NCI-H2196 treated with DMSO at 0.1 percent for 48 hours (cell line): ENCODE results near the gene KANSL1.
A peak's percentile ranks its signal among the peaks of the same experiment; 100 is the strongest.
"Not testable (repeated sequence)": the region's sequence is repeated elsewhere in the genome, so short reads cannot be mapped to it uniquely, and the experiment has no call there.

Source experiments
- DNase-seq: peaks from one replicate; lab custom pipeline; 2025; ENCODE audit not compliant: unreplicated experiment; lab: John Stamatoyannopoulos, UW

Gene KANSL1

DNA sequence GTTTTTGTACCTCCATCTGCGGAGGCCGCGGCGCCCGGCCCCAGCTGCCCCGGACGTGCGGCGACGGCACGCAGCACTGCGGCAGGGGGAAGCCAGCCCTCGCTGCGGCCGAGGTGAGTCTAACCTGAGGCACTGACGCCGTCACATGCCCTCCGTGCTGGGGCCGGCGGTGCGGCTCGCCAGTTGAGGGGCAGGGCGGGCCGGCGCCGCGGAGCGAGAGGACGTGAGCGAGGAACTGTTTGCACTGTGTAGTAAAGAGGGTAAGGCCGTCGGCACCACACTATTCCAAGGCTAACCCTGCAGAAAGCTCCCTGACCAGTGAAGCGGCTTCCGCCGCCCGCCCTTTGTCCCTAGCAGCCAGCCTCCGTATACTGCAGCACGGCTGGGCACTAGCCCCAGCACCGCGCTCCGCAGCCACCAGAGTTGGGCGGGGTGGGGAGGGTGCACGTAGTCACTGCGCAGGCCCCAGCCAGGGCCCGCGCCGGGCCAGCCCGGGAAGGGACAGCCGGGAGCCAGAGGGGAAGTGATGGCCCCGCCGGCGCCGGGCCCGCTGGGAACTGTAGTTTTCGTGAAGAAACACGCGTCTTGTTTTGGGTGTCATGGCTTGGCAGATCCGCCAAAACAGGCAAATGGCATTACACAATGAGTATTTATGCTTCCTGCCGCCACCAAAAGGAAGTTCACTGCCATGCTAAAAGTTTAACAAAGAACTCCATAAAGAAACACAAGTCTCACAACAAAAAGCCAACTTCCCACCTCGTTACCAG, 580 bp upstream of the KANSL1 start:
- DNase-seq = peak; percentile 95

DNA sequence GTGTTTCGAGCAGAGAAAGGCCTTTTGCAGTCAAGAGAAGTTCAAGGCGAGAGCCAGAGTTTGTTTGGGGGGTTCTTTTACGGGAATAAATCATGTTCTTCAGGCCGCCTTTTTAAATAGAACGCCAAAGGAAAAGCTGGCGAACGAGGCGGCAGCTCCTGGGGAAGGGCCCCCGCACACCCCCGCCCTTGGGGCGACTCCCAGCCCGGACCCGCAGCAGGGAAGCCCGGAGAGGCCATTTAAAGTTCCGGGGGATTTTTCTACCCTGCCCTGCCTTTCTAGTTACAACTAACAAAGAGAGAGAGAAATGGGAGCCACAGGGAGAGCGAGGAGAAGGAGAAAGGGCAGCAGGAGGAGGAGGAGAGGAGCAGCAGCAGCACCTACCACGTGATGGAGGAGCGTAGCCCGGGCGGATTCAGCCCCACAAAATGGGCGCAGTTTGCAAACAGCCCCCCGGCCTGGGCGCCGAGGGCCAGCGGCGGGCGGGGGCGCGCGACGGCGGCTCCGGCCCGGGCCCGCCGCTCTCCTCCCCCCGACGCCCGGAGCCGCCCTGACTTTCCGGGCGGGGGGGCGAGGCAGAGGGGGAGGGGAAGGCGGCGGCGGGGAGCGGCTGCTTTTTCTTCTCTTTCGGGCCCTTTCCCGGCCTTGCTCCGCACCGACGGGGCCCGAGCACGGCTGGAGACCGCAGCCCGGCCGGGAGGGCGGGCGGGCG, 634 bp downstream of the KANSL1 start:
- peak; percentile 76 for DNase-seq

GRCh38 chr17:46192189-46192438, 1.1 kb downstream of the KANSL1 start:
- DNase-seq = no peak

DNA sequence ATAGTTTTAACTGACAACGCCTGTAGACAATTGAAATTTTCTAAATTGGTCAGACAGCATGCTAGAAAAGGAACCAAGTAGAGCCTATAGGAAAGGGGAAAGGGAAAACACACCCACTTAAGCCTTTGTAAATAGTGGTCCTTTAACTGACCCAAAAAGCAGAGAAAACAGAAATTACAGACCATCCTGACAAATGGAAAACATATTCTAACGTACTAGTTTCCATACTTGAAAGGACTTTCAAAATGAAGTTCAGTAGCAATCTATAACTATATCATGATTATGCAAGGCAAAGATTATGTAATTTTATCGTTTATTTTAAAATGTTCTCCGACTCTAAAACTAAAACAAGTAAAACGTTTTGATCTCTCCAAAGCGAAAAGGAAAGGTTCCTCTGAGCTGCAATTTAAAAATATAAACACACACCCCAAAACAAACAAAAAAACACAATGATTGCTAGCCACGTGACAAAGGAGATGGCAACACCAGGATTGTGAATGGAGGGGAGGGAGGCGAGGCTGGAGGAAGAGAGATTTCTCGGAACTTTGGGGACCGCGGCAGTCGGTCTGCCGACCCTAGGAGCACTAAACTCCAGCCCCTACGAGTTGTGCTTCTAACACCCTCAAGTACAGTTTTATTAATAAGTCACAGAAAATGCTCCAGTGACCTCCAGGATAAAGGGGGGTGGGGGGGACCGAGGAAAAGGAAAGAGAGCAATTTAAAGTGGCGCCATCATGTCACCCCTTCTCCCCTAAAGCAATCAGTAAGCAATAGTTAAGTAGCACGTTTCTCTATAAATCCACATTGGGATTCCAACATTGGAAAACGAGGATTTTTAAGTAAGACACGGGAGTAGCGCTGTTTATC, 1.7 kb downstream of the KANSL1 start:
- DNase-seq = peak; percentile 38

GRCh38 chr17:46190763-46191162, 2.5 kb downstream of the KANSL1 start:
- DNase-seq = no peak

GRCh38 chr17:46186827-46187235, 6.4 kb downstream of the KANSL1 start:
- peak; percentile 46 for DNase-seq

DNA sequence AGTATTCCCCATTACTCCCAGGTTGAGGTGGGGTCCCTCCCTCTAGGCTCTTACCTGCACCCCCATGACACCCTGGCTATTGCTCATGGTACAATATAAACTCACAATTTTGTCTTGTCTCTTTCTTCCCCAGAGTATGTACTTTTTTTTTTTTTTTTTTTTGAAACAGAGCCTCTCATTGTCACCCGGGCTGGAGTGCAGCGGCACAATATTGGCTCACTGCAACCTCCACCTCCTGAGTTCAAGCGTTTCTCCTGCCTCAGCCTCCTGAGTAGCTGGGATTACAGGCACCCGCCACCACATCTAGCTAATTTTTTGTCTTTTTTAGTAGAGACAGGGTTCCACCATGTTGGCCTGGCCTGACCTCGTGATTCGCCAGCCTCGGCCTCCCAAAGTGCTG, 8.5 kb downstream of the KANSL1 start:
- no peak for DNase-seq

DNA sequence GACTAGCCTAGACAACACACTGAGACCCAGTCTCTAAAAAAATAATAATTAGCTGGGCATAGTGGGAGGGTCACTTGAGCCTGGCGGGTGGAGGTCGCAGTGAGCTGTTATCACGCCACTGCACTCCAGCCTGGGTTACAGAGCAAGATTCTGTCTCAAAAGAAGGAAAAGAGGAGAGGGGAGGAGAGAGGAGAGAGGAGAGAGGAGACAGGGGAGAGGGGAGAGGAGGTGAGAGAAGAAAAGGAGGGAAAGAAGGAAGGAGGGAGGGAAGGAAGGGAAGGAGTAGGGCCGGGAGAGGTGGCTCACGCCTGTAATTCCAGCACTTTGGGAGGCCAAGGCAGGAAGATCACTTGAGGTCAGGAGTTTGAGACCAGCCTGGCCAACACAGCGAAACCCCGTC, 9.8 kb downstream of the KANSL1 start:
- not testable (repeated sequence) for DNase-seq

GRCh38 chr17:46182961-46183360, 10.3 kb downstream of the KANSL1 start:
- DNase-seq = no peak

DNA sequence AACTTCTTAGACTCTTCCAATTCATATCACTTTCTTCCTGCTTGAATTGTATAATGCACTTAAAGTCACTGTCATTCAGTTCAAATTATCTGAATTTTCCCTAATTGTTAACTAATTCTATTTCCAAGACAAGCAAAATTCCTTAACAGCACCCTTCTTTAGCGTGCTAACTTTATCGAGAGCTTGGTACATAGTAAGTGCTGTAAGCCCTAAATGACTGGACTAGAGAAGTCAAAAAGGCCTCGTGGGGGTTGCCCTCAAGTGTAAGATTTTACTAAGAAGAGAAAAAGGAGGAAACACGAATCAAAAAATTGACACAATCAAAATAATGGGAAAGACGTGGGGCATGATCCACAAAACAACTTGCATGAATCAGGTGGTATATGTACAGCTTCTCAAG, 11.3 kb downstream of the KANSL1 start:
- no peak for DNase-seq

DNA sequence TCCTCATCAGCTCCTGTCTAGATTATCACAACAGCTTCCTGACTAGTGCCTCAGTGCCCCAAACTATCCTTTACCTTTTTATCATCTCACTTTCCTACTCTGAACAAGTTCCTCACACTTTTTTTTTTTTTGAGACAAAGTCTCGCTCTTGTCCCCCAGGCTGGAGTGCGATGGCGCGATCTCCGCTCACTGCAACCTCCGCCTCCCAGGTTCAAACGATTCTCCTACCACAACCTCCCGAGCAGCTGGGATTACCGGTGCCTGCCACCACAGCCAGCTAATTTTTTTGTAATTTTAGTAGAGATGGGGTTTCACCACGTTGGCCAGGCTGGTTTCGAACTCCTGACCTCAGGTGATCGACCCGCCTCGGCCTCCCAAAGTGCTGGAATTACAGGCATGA, 11.9 kb downstream of the KANSL1 start:
- not testable (repeated sequence) for DNase-seq

GRCh38 chr17:46180892-46181274, 12.3 kb downstream of the KANSL1 start:
- no peak for DNase-seq

DNA sequence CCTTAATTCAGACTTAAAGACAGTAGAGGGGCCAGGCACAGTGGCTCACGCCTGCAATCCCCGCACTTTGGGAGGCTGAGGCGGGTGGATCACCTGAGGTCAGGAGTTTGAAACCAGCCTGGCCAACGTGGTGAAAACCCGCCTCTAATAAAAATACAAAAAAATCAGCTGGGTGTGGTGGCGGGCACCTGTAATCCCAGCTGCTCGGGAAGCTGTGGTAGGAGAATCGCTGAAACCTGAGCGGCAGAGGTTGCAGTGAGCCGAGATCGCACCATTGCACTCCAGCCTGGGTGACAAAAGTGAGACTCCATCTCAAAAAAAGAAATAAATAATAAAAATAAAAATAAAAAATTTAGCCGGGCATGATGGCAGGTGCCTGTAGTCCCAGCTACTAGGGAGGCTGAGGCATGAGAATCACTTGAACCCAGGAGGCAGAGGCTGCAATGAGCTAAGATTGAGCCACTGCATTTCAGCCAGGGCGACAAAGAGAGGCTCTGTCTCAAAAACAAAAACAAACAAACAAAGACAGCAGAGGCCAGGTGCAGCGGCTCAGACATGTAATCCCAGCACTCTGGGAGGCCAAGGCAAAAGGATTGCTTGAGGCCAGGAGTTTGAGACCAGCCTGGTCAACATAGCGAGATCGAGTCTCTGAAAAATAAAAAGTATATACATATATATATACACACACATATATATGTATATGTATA, 12.9 kb downstream of the KANSL1 start:
- DNase-seq = not testable (repeated sequence)

DNA sequence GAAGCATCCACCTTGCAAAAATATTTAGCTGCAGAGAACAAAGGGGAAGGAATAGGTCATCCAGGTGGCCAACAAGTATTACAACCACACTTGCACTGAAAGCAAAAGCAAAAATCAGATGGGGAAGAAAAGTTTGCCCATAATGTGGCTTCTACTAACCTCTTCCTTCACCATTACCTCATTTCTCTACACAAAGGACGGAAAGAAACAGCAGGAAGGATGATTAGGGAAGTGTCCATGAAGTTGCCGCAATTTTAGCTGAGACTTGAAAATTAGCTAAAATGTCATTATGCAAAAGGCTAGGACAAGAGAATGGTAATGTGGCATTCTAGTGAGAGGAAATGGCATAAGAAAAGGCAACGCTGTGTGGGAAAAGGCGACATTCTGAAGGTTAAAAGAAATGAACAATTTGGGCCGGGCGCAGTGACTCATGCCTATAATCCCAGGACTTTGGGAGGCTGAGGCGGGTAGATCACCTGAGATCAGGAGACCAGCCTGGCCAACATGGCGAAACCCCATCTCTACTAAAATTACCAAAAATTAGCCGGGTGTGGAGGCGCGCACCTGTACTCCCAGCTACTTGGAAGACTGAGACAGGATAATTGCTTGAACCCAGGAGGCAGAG, 13.7 kb downstream of the KANSL1 start:
- no peak for DNase-seq

DNA sequence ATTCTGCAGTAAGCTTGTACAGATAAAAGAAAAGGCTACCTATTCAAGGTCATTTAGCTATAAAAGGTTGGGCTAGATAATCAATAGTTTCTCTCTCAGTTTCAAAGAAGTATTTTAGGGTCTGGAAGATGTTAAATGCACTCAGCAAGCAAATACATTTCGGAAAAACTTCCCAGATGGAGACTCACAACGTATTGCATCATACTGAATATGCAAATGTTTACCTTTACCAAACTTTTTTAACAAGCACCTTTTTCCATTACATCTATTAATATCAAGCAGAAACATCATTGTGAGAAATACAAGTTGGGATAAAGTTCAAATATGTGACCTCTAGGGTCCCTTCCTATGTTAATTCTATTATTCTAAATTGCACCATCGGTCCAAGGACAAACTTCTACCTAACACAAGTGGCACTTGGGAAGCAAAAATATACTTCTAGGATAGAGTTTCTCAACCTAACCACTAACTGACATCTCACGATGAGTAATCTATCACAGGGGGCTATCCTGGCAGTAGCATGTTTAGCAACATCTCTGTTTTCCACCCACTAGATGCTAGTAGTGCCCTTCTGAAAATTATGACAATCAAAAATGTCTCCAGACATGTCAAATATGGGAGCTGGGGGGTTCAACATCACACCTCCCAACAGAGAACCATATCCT, 14.5 kb downstream of the KANSL1 start:
- DNase-seq = no peak

DNA sequence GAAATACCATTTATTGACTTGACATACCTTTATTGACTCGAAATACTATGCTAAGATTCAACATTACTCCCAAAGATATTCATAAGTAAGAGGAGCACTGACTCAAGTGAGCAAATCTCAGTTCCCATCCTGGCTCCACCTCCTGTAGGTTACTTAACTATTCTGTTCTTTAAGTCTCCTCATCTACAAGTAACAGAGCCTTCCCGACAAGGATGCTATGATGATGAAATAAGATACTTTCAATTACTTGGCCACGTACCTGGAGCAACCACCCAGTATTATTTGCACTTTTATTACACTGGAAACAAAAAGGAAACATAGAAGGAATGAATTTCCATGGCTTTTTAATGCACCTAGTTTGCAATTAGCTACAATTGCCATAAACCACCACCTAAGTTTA, 16.3 kb downstream of the KANSL1 start:
- no peak for DNase-seq

DNA sequence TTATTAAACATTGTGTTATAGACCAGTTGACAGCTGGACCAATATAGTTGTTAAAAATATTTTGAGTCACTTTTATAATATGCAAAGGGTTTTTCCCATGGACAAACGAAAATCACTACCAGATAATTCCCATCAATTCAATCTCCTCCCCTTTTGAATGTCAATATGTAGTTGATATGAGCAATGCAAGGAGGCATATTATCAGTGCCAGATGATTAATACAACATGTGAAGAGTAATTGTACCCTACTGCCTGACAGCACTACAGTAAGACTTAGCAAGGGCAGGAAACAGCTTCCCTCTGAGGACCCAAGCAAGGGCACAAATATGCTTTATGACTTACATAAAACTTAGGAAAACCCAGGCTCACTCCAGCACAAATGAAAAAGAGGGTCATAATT, 17.3 kb downstream of the KANSL1 start:
- no peak for DNase-seq

DNA sequence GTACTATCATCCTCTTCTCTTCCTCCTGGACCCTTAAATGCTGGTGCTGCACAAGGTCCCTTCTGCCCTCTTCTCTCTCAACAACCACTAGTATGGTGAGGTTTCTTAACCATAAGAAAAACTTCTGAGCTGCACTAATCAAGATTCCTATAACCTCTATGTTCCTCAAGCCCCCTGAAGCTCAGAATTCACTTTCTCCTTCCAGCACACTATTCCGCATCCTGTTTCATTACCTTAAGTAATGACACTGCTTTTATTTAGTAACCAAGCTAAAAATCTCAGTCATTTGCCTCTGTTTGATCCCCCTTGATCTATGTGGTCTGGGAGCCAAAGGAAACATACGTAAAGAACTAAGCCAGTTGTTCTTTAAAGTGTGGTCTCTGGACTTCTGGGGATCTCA, 20.1 kb downstream of the KANSL1 start:
- DNase-seq = no peak

- DNase-seq = no peak
Measured at GRCh38 chr17:46171939-46172338, 21.3 kb downstream of the KANSL1 start.

GRCh38 chr17:46170639-46171429, 22.4 kb downstream of the KANSL1 start:
- no peak for DNase-seq
